Upper lobe of right lung (tissue), 1 donor: Measurements from ENCODE around the gene TNFRSF19. TPM values are rescaled to one million over a fixed set of nuclear protein-coding genes. Genes with fewer than 3 reads are reported as not detected.

Experiments
- ATAC-seq: fragments of 200-7000 bp; cut with Tn5 transposase; one replicate; pipeline ENCODE4 v1.9.1; 2020; ENCODE audit warnings: mild to moderate bottlenecking, moderate library complexity
- DNase-seq: peaks from one replicate; pipeline ENCODE4 v3.0.0-alpha.2; 2020
- H3K27ac ChIP-seq: fragments of 200-600 bp; one replicate; pipeline ENCODE4 v1.8.0; 2022
- H3K27me3 ChIP-seq: fragments of 200-600 bp; one replicate; pipeline ENCODE4 v1.8.0; 2022; ENCODE audit warnings: mild to moderate bottlenecking
- H3K36me3 ChIP-seq: fragments of 200-600 bp; one replicate; pipeline ENCODE4 v1.8.0; 2022
- H3K4me1 ChIP-seq: fragments of 200-600 bp; one replicate; pipeline ENCODE4 v1.8.0; 2022
- H3K4me3 ChIP-seq: fragments of 200-600 bp; one replicate; pipeline ENCODE4 v1.8.0; 2022; ENCODE audit warnings: mild to moderate bottlenecking
- H3K9me3 ChIP-seq: fragments of 200-600 bp; one replicate; pipeline ENCODE4 v1.8.0; 2022
- CTCF ChIP-seq: fragments of 200-600 bp; IDR thresholded peaks from one replicate; pipeline ENCODE4 v1.8.0; 2022; ENCODE audit warnings: antibody characterized with exemption
- intact Hi-C: fragments of 100-400 bp; cut with DNase I; formaldehyde crosslinking; loops from one replicate; pipeline ENCODE4 v1.11.0; 2022
- total RNA-seq: library from RNA; stranded (reverse); fragmentation: NEBNext Ultra II Directional; extraction: Animal tissue kit (Norgen Biotek cat#: 25700); gene quantifications from one replicate; pipeline ENCODE4 v1.2.1, GENCODE V29; 2021
- donor health status: DM: no; HTN: yes; CAD: no; lungs with severe emphysema.

TNFRSF19 gene
- total RNA-seq, 1 donor from 2014 or later = 17.9 TPM

- no peak overlapping the region for H3K27ac ChIP-seq
- H3K36me3 ChIP-seq = no peaks in the 10 kb centered on the region
- intact Hi-C loops = no loop called here
- ATAC-seq = no peak
- no peak overlapping the region for H3K4me3 ChIP-seq
- no peak for TF ChIP-seq CTCF
- no peak for DNase-seq
- H3K9me3 ChIP-seq = no peaks in the 10 kb centered on the region
- H3K4me1 ChIP-seq = no peaks in the 10 kb centered on the region
- no peaks in the 10 kb centered on the region for H3K27me3 ChIP-seq
Measured at GRCh38 chr13:23684647-23685046, 114.4 kb downstream of the TNFRSF19 start.

GRCh38 chr13:23685416-23685815 lies 115.2 kb downstream of the TNFRSF19 start:
- TF ChIP-seq CTCF = no peak
- Histone ChIP-seq H3K4me1 (no peaks in the 10 kb centered on the region), H3K27ac (no peak overlapping the region), H3K9me3 (no peaks in the 10 kb centered on the region), H3K36me3 (no peaks in the 10 kb centered on the region), H3K4me3 (no peak overlapping the region), H3K27me3 (no peaks in the 10 kb centered on the region)
- no peak for DNase-seq
- no peak for ATAC-seq
- intact Hi-C loops = no loop called here

- ATAC-seq (no peak), DNase-seq (no peak)
- H3K4me1 ChIP-seq = no peaks in the 10 kb centered on the region
- no peaks in the 10 kb centered on the region for H3K27me3 ChIP-seq
- intact Hi-C loops = no loop called here
- H3K36me3 ChIP-seq = no peaks in the 10 kb centered on the region
- TF ChIP-seq CTCF = no peak
- no peak overlapping the region for H3K4me3 ChIP-seq
- no peak overlapping the region for H3K27ac ChIP-seq
- no peaks in the 10 kb centered on the region for H3K9me3 ChIP-seq
Measured at GRCh38 chr13:23686948-23687347, 116.7 kb downstream of the TNFRSF19 start.

GRCh38 chr13:23687614-23688013 lies 117.4 kb downstream of the TNFRSF19 start:
- ATAC-seq (no peak), DNase-seq (no peak)
- Histone ChIP-seq H3K4me3 (no peak overlapping the region), H3K4me1 (no peaks in the 10 kb centered on the region), H3K36me3 (no peaks in the 10 kb centered on the region), H3K27me3 (no peaks in the 10 kb centered on the region), H3K27ac (no peak overlapping the region), H3K9me3 (no peaks in the 10 kb centered on the region)
- intact Hi-C loops = no loop called here
- TF ChIP-seq CTCF = no peak

- DNase-seq = no peak
- Histone ChIP-seq H3K4me1 (no peaks in the 10 kb centered on the region), H3K4me3 (no peak overlapping the region), H3K36me3 (no peaks in the 10 kb centered on the region), H3K27me3 (no peaks in the 10 kb centered on the region), H3K9me3 (no peaks in the 10 kb centered on the region), H3K27ac (no peak overlapping the region)
- intact Hi-C loops = no loop called here
- TF ChIP-seq CTCF = no peak
- no peak for ATAC-seq
Measured at GRCh38 chr13:23688336-23688735, 118.1 kb downstream of the TNFRSF19 start.

- Histone ChIP-seq H3K9me3 (no peaks in the 10 kb centered on the region), H3K4me3 (no peak overlapping the region), H3K36me3 (no peaks in the 10 kb centered on the region), H3K27ac (no peak overlapping the region), H3K27me3 (no peaks in the 10 kb centered on the region), H3K4me1 (no peaks in the 10 kb centered on the region)
- no peak for TF ChIP-seq CTCF
- DNase-seq (no peak), ATAC-seq (peak; percentile 28)
- intact Hi-C loops = no loop called here
Measured at GRCh38 chr13:23690668-23691067, 120.5 kb downstream of the TNFRSF19 start.
